Activated naive CD4-positive, alpha-beta T cell treated with anti-CD3 and anti-CD28 coated beads, Interleukin-2, amount 50 U/mL, for 16 hours (primary cell): ENCODE measurements around the gene PRMT1.
"Not testable (repeated sequence)": the region's sequence is repeated elsewhere in the genome, so short reads cannot be mapped to it uniquely, and the experiment has no call there.

Experiments
- DNase-seq: peaks from one replicate; pipeline ENCODE4 v3.0.0-alpha.2; 2020

The PRMT1 gene

DNA sequence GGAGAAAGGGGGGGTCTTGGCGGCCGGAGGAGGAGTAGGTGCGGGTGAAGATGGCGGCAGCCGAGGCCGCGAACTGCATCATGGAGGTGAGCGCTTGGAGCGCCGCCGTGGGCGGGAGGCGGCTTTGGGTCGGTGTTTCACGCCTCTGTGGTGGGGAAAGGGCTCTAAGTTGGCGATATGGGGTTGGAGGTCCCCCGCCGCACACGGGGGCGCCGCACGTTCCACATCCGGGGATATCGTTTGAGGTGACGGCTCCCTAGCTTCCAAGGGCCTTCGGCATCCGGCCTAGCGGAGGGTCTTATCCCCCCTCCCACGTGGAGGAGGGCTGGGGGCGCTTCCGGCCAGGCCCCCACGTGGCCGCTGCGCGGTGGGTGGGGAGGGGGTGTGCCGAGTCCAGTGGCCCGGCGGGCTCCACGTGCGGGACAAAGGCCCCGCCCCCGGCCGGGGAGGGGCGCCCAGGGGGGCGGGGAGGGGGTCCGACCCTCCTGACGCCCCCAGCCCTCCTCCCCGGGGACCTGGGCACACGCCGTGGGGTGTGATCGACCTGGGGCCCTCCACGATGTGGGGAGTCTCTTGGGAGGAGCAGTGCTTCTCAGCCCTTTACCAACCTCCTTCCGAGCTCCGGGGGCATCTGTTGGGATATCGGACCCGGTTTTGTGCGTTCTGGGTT, at the start of gene PRMT1:
Gene PRMT1 (plus strand): TSS at position 41 of the 670 bp plus-strand sequence. CDS start 10 bp downstream, at position 51.
- peak; percentile 63 for DNase-seq

GRCh38 chr19:49629659-49630058, 47.4 kb upstream of the PRMT1 start:
- no peak for DNase-seq

DNA sequence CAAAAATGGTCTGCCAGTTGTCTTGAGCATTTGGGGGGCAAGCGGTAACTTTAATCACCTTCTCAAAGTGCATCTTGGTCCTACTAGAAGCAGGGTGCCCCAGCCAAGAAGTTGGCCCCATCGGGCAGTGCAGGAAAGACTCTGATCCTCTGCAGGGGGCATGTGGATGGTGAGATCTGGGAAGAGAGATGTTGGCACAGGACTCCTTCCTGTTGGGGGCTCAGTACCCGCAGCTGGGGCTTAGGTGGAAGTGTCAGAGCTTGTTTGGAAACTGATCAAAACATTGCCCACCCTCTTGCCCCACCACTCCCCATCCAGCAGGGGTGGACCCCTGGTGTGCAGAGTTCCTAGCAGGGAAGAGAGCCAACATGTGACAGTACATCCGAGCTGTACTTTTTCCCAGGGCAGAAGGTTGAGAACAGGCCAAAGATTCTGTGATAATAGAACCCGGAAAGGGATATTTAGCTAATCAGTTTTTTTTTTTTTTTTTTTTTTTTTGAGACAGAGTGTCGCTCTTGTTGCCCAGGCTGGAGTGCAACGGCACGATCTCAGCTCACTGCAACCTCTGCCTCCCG, 46.0 kb upstream of the PRMT1 start:
- DNase-seq, result no peak

DNA sequence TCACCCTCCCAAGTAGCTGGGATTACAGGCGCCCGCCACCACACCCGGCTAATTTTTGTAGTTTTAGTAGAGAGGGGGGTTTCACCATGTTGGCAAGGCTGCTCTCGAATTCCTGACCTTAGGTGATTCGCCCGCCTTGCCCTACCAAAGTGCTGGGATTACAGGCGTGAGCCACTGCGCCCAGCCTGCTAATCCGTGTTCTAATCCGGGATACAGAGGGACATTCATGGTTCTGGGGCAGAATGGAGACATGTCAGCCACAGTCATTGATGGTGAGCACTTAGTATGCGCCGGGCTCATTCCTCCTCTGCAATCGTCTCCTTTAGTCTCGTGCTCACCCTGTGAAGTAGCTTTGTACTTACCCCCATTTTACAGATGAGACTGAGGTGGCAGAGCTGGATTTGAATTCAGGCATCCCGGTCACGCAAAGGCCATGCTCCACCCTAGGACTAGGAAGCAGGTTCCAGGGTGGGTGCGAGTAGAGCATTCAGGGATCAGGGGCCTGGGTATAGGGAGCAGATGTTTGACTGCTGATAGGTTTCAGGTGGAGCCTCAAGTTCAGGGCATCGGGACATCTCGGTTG, 45.4 kb upstream of the PRMT1 start:
- no peak for DNase-seq

GRCh38 chr19:49632576-49632975, 44.5 kb upstream of the PRMT1 start:
- no peak for DNase-seq

DNA sequence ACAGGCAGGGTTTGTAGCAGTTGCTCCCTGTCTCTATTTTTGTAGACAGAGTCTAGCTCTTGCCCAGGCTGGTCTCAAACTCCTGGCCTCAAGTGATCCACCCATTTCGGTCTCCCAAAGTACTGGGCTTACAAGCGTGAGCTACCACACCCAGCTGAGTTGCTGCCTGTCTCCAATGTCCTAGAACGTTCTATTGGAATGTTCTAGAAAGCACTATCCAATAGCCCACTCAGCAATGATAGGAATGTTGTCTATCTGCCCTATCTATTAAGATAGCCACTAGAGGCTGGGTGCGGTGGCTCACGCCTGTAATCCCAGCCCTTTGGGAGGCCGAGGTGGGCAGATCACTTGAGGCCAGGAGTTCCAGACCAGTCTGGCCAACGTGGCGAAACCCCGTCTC, 43.8 kb upstream of the PRMT1 start:
- not testable (repeated sequence) for DNase-seq

DNA sequence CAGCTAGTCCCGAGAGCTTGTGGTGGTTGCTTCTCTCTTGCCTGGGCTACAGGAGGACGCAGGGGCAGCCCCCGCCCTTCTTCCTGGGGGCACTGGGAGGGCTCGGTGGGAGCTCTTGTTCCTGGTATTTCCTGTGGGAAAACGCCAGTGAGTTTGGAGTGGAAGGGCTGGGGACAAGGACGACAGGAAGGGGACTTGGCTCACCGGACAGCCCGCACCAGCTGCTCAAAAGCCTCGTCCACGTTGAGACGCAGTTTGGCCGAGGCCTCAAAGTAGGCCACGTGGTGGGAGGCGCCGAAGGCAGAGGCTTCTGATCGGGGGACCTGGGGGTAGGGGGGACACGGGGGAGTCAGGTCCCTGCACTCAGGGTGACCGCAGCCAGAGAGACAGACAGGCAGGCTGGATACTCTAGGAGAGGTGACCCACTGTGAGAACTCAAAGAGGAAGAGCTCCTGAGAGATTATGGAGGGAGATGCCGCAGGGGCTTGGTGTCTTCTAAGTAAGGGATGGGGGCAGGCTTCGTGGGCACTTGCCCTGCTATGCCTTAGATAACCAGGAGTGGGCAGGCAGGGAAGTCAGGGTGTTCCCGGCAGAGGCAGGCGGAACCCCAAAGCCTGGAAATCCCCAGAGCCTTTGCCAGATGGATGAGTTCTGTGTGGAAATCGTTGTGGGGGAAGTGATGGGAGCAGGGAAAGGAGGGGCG, 41.4 kb upstream of the PRMT1 start:
- no peak for DNase-seq

DNA sequence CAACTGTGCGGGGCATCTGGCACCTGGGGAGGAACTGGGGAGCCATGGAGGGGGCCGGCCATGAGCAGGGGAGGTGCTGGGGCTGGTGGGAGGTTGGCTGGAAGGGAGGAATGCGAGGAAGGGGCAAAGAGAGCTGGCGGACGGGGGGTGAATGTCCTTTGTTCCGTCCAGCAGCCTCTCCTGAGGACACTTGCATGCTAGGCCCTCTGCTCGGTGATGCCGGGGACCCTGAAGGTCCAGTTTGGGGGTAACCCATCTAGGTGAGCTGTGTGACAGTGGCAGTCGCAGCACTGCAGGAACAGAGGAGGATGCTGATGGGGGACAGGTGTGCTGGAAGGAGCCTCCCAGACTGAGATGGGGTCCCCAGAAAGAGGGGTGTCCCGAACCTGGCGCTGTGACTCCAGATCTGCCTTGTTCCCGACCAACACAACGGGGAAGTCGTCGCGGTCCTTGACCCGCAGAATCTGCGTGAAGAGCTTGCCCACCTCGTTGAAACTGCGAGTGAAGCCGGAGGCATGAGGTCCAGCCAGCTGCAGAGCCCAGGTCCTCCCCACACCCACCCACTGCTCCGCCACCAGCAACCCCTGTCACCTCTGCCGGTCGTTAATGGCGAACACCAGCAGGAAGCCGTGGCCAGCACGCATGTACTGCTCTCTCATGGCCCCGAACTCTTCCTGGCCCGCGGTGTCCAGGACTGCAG, 40.7 kb upstream of the PRMT1 start:
- no peak for DNase-seq

DNA sequence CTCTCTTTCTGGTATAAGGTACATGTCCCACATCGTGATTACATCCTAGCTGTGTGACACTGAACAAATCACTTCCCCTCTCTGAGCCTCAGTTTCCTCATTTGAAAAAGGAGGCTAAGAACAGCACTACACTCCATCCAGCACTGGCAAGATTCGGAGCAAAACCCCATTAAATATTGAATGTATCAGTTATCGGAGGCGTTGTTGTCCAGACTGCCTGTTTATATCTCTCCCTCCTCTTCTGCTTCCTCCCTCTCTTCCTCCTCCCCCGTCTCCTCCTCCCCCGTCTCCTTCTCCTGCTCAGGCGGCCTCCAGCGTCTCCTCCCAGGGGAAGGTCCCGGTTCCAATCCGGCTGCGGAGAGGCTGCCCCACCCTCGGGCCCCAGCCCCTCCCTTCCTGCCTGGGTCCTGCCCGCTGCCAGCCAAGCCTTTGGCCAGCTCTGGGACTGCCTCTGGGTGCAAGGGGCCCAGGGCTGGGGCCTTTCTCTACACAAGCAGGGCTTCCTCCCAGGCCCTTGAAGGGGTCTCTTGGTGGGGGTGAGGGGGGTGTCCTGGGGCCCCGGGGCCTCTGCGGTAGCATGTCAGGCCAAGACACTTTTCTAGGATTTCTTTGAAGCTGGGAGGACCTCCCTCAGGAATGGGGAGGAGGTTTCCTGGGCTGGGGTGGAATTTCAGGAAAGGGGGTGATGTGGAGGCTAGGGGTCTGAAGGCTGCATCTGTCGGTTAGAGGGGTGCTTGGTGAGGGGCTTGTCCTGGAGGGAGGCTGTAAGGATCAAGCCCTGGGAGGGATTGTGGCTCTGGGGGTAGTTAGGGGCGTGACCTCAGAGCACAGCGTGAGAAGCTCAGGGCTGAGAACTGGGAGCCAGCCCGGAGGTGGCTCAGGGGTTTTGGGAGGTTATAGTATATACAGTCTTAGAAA, 39.0 kb upstream of the PRMT1 start:
- DNase-seq, result no peak

- DNase-seq, result no peak
Measured at GRCh38 chr19:49639401-49640112, 37.5 kb upstream of the PRMT1 start.

GRCh38 chr19:49640113-49640898, 36.8 kb upstream of the PRMT1 start, which contains the start of gene RRAS:
Gene RRAS, minus strand, starts transcription at chr19:49640143. Its CDS starts 45 bp downstream, at chr19:49640098.
- peak; percentile 100 for DNase-seq

- DNase-seq, result peak; percentile 99
Measured at GRCh38 chr19:49641688-49642491, 35.2 kb upstream of the PRMT1 start, which contains the start of gene SCAF1. Gene SCAF1, plus strand, starts transcription at chr19:49642209. Its CDS starts 2,818 bp downstream, at chr19:49645027.

DNA sequence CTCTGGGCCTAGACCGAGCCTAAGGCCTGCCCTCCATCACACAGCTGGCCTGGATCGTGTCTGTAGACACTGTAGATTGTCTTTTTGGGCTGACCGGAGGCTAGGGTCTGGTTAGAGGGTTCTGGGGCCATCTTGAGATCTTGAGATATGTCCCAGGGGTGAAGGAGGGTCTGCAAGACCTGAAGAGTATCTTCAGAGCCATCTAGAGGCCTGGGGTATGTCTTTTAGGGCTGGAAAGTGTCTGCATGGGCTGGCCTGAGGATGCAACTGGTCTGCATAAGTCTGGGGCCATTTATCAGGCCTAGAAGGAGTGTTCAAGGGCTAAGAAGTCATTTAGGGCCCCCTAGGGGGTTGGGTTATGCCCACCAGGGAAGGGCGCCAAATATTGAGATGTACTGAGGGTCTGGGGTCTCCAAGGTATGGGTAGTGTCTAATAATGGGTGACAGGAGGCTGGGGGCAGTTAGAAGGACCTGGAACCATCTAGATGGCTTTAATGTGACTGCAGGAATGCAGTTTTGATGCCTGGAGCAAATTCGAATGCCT, 34.5 kb upstream of the PRMT1 start:
- no peak for DNase-seq

GRCh38 chr19:49643466-49643865, 33.6 kb upstream of the PRMT1 start:
- no peak for DNase-seq

DNA sequence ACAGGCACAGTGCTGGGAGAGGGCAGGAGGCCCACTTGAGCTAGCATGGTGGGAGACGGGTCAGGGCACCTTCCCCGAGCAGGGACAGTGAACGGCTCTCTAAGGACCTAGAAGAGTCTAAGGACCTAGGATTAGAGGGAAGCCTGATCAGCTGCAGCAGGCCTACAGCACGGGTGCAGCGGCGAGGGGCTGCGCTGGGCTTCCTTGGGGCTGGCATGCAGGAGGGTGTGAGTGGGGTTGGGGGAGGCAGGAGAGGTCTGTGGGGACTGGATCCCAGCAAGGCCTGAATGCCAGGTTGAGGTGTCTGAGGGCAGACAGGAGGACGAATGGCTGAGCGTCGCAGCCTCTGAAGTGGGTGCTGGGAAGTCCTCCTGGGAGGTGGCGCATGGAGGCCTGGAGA, 31.5 kb upstream of the PRMT1 start:
- no peak for DNase-seq

GRCh38 chr19:49645995-49646394, 31.1 kb upstream of the PRMT1 start:
- no peak for DNase-seq

GRCh38 chr19:49646586-49646985, 30.5 kb upstream of the PRMT1 start:
- DNase-seq, result no peak

DNA sequence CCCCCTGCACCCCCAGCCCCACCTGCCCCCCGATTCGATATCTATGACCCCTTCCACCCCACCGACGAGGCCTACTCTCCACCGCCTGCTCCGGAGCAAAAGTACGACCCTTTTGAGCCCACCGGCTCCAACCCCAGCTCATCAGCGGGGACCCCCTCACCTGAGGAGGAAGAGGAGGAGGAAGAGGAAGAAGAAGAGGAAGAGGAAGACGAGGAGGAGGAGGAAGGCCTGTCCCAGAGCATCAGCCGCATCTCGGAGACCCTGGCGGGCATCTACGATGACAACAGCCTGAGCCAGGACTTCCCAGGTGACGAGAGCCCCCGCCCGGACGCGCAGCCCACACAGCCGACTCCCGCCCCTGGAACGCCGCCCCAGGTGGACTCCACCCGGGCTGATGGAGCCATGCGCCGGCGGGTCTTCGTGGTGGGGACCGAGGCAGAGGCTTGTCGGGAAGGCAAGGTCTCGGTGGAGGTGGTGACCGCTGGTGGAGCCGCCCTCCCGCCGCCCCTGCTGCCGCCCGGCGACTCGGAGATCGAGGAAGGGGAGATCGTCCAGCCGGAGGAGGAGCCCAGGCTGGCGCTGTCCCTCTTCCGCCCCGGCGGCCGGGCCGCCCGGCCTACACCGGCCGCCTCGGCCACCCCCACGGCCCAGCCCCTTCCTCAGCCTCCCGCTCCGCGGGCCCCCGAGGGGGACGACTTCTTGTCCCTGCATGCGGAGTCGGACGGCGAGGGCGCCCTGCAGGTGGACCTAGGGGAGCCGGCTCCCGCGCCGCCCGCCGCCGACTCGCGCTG, 25.8 kb upstream of the PRMT1 start:
- DNase-seq, result no peak
